NCI-H187 treated with DMSO at 0.1 percent for 48 hours (cell line): Measurements from ENCODE around the gene NDUFB2.
"Not testable (repeated sequence)": the region's sequence is repeated elsewhere in the genome, so short reads cannot be mapped to it uniquely, and the experiment has no call there.

ENCODE experiments used
- DNase-seq: peaks from one replicate; lab custom pipeline; 2025; lab: John Stamatoyannopoulos, UW

Gene NDUFB2

GRCh38 chr7:140696680-140697446 is at the start of gene NDUFB2:
NDUFB2 (plus strand) TSS chr7:140696708; CDS start chr7:140696745, 37 bp downstream.
- no peak for DNase-seq

DNA sequence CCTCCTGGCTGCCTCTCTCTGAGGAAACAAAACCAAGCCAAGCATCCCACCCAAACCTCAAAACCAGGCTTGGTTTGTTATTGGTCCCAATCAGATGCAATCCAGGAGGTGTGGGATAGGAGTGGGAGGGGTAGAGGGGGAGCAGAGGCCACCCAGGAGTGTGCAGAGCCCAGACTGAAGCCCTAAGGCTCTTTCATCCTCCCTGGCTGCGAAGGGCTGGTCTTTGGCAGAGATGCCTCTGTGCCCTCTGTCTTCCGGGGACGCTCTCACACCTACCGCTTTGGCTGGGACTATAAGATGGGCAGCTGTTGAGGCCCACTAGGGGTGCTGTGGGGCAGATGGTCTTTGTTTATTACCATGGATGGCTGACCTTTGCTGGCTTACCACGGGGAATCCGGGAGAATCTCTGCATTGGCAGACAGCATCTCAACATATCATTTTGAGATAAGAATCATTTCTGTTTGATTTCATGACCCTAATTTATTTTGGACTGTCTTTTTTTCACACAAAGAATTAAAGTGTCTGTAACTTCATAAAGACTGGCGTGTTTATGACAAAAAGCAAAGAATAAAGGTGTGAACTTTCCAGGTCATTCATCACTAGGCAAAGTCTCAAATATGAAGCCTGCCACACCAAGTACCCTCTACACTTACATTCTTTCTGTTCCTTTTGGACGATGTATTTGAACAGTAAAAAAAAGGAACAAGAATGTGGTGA is 49.4 kb upstream of the NDUFB2 start:
- DNase-seq = no peak

- DNase-seq = no peak
Measured at GRCh38 chr7:140649556-140650205, 46.8 kb upstream of the NDUFB2 start.

- no peak for DNase-seq
Measured at GRCh38 chr7:140650367-140650766, 46.1 kb upstream of the NDUFB2 start.

- peak; percentile 57 for DNase-seq
Measured at GRCh38 chr7:140653319-140654108, 43.0 kb upstream of the NDUFB2 start.

DNA sequence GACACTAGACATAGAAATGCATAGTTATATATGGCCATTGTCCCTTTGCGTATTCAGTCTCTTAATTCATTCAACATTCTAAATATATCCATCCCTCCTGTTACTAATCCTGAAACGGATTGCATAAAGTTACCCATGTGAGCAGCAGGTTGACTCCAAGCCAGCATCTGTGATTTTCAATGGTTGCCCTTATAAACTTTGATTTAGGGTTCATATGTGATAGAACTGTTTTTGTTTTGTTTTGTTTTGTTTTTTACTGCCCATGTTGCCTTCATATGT is 42.5 kb upstream of the NDUFB2 start:
- DNase-seq = no peak

DNA sequence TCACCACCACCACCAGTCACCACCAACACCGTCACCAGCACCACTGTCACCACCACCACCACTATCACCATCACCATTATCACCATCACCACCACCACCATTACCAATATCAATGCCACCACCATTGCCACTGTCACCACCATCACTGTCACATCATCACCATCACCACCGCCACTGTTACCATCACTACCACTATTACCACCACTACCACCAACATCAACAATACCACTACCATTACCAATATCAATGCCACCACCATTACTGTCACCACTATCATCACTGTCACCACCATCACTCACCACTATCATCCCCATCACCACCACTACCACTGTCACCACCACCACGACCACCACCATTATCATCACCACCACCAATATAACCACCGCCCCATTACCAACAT is 41.8 kb upstream of the NDUFB2 start:
- no peak for DNase-seq

DNA sequence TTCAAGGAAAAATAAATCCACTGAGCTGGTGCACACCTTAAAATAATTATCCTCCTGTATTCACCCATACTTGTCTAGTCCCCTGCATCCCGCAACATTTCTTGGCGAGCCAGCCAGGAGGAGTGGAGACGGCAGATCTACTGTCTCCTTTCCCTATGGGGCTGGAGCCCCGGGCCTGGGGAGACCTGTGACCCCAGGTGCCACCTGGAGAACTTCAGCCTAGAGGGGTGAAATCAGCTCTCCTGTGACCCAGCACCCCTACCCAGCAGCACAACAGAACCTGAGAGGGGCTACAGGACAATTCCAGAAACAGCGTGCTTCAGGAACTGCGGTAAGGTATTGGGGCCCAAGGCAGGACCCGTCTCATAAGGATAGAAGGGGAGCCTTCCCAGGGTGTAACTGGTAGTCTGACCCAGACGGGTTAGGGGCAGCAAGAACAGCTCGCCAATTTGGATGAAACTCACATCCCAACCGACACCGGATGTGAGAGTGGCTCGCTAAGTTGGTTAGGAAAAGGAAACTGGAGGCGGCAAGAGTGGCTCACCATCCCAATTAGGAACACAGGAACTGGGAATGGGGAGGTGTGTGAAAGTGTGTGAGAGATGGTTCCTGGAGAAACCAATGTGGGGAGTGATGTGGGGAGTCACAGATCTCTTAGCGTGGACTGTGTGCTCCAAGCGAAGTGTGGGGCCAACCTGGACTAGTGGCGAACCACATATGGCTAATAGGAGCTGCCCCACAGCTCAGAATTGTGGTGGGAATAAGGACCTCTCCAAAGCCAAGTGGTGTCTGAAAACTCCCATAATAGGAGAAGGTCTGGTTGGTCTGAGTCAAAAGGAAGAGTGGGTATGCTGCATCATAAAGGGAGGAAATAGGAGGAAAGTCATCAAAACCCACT is 40.7 kb upstream of the NDUFB2 start:
- DNase-seq = no peak

DNA sequence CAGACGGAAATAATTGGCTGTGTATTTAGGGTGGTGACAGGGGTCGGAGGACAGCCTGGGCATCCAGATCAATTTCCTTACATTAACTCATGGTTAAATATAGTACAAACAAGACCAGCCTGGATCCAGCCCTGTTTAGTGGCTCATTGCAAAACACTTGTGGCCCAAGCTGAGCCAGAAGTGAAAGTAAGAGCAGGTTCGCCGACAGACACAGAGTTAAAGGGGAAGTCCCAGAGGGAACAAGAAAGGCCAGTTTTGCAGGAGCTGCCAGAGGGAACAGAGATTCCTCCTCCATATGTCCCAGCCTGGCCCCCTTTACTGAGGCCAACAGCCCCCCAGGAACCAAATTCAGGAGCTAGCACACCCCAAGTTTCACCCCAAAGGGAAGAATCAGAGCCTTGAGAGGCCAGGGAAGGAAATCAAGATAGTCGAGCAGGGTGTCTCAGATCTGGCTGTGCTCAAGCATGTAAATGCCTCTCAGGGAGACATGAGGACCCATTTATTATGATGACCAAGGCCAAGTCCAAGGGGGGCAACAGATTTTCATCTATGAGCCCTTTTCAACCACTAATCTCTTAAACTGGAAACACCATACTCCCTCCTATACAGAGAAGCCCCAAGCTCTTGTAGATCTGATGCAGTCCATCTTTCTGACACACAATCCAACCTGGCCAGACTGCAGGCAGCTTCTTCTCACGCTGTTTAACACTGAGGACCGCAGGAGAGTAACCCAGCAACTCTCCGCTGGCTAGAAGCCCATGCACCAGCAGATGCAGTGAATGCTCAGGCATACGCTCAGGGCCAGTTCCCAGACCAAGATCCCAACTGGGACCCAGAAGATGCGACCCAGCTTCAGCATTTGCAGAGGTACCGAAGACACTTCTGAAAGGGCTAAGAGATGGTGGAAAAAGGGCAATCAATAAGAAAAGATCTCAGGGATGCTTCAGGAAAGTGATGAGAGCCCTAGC is 39.7 kb upstream of the NDUFB2 start:
- DNase-seq = no peak

- no peak for DNase-seq
Measured at GRCh38 chr7:140657891-140658290, 38.6 kb upstream of the NDUFB2 start.

DNA sequence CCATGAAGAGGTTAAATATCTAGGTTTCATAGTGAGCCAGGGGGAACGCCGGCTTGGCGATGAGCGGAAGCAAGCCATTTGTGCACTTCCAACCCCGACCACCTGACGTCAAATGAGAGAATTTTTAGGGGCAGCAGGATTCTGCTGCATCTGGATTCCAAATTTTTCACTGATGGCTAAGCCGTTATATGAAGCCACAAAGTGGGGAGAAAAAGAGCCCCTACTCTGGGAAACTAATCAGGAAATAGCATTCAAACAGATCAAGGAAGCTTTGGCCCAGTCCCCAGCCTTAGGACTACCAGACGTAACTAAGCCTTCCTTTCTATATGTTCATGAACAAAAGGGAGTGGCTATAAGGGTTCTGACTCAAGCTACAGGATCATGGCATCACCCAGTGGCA is 36.7 kb upstream of the NDUFB2 start:
- DNase-seq = no peak

DNA sequence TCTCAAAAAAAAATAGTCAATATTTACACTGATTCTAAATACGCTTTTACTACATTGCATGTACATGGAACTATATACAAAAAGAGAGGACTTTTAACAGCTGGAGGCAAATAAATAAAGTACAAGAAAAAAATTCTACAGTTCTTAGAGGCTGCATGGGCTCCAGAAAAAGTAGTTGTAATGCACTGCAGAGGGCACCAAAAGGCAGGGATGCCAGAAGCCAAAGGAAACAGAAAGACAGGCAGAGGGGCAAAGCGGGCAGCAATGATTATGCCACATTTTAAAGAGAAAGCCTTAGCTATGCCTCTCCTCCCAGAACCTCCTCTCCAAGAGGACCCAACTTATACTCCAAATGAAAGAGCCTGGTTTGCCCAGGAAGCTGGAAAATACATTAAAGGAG is 35.4 kb upstream of the NDUFB2 start:
- no peak for DNase-seq

DNA sequence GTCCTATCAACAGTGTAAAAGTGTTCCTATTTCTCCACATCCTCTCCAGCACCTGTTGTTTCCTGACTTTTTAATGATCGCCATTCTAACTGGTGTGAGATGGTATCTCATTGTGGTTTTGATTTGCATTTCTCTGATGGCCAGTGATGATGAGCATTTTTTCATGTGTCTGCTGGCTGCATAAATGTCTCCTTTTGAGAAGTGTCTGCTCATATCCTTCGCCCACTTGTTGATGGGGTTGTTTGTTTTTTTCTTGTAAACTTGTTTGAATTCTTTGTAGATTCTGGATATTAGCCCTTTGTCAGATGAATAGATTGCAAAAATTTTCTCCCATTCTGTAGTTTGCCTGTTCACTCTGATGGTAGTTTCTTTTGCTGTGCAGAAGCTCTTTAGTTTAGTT is 33.6 kb upstream of the NDUFB2 start:
- DNase-seq = not testable (repeated sequence)

DNA sequence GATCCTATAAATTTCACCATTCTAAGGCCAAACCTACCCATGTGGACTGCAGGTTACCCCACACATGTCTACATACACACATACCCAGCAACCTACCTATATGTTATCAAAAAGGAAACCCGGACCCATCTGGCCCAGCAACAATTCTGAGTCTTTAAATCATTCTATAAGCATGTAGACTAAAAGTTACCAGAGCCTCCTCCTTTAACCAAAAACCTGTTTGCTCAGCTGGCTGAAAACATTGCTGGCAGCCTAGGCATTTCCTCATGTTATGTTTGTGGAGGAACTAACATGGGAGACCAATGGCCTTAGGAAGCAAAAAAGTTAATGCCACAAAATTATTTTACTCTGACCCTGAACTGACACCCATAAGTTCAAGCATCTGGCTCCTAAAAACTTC is 29.0 kb upstream of the NDUFB2 start:
- no peak for DNase-seq

- no peak for DNase-seq
Measured at GRCh38 chr7:140668641-140669040, 27.9 kb upstream of the NDUFB2 start.

GRCh38 chr7:140669352-140669751 is 27.2 kb upstream of the NDUFB2 start:
- no peak for DNase-seq

- DNase-seq = not testable (repeated sequence)
Measured at GRCh38 chr7:140669862-140670261, 26.6 kb upstream of the NDUFB2 start.

DNA sequence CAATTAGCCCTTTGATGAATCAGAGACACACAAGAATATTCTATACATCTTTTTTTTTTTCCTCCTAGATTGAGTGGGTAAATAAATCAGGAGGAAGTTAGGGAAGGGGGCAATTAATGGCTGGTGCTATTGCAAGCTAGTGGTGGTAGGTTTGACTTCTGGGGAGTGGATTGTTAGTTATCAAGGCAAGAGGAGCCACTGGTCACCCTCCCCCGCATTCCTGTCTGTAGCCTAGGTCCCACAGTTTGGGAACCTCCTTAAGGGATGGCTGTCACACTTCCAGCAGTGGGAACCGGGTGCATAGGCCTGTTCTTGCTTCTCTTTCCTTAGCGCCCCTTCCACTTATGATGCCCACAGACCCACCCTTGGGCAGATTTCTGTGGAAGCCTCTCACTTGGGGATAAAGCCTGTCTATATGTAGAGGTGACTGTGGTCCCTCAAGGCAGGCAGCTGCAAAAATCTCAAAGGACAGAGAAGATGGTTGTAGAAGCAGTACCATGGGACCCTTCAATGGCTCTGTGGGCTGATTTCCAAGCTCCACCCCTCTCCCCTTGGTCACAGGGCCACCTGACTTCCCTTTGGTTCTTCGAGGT is 26.1 kb upstream of the NDUFB2 start:
- no peak for DNase-seq

GRCh38 chr7:140671966-140672365 is 24.5 kb upstream of the NDUFB2 start:
- no peak for DNase-seq
